Measurements from ENCODE around the gene HOMER2. TPM values are rescaled to one million over a fixed set of nuclear protein-coding genes. Genes with fewer than 3 reads are reported as not detected.
"Not testable (repeated sequence)": the region's sequence is repeated elsewhere in the genome, so short reads cannot be mapped to it uniquely, and the experiment has no call there.

HOMER2 gene
- total RNA-seq, 1 donor from 2014 or later = 16.4 TPM

DNA sequence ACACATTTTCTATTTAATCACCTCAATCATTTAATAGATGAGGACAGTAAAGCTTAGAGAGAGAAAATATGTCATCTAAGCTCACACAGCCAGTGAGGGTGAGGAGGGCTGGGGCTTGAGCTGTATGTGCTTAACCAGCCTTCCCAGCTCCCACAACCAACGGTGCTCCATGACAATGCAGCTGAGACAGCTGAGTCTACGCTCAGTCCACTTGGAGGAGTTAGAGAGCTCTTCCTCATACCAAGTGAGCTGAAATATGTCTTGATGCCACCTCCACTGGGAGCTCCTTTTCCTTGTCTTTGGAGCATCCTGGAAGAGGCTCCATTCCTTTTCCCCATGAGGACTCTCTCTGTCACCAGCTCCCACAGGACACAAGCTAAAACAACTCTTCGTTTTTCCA is 9.3 kb downstream of the HOMER2 start:
- no peaks in the 10 kb centered on the region for H3K36me3 ChIP-seq
- peak; percentile 11 for ATAC-seq

DNA sequence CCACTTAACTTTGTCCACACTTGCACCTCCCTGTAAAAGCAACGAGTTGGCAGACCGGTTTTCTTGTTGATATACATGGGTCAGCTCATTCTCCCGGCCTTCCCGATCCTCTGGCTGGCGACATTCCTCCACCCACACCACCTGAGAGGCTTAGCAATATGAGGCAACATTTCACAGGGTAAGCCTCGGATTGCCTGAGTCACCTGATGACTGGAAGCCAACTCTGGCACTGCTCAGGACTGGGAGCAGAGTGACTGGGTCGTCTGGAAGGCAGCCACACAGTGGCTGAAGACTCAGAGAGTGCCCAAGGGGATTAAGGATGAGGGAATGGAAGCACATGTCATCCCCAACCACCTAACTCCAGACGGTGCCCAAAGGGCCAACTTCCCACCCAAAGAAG is 9.8 kb downstream of the HOMER2 start:
- intact Hi-C loops (cut with DNase I) = no loop called here
- Histone ChIP-seq H3K27me3 (no peaks in the 10 kb centered on the region), H3K36me3 (no peaks in the 10 kb centered on the region), H3K4me1 (no peaks in the 10 kb centered on the region), H3K4me3 (no peak overlapping the region), H3K9me3 (no peaks in the 10 kb centered on the region), H3K27ac (no peak overlapping the region)
- peak; percentile 87 for DNase-seq
- ATAC-seq = peak; percentile 96
- no peak for TF ChIP-seq CTCF (IDR thresholded peaks at IDR 0.05)

More for the DNA sequence above, 9.3 kb downstream of the HOMER2 start:
- TF ChIP-seq CTCF (IDR thresholded peaks at IDR 0.05) = no peak
- Histone ChIP-seq H3K4me3 (no peak overlapping the region), H3K27ac (no peak overlapping the region), H3K27me3 (no peaks in the 10 kb centered on the region), H3K4me1 (no peaks in the 10 kb centered on the region), H3K9me3 (no peaks in the 10 kb centered on the region)
- DNase-seq = no peak
- intact Hi-C loops (cut with DNase I) = no loop called here

DNA sequence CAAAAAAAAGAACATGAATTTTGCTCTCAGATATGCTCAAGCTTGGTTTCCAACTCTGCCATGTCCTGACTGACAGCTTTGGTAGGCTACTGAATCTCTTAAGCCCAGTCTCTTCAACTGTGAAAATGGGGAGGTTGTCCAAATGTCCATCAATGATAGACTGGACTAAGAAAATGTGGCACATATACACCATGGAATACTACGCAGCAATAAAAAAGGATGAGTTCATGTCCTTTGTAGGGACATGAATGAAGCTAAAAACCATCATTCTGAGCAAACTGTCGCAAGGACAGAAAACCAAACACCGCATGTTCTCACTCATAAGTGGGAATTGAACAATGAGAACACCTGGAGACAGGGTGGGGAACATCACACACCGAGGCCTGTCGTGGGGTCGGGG is 12.8 kb downstream of the HOMER2 start:
- intact Hi-C loops (cut with DNase I); H3K4me3 ChIP-seq; H3K4me1 ChIP-seq; H3K27me3 ChIP-seq; DNase-seq; H3K27ac ChIP-seq; H3K9me3 ChIP-seq; H3K36me3 ChIP-seq; ATAC-seq: not testable (repeated sequence)

DNA sequence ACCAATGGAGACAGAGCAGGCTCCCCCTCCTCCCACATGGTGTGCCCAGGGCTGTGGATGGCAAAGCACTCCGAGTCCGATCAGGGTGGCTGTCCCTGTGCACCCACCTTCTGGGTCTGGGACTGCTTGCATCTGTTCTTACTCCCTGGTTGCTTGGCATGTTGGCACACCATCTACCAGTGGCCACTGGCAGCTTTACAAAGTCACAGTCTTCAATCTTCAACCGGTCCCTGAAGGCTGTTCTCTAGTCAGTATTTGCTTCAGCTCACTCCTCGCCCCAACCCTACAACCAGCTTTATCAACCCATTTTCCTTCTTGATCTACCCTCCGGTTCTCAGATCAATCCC is 14.8 kb downstream of the HOMER2 start:
- H3K9me3 ChIP-seq = no peaks in the 10 kb centered on the region
- H3K27me3 ChIP-seq = no peaks in the 10 kb centered on the region
- no peak overlapping the region for H3K27ac ChIP-seq
- intact Hi-C loops (cut with DNase I) = no loop called here
- H3K4me1 ChIP-seq = no peaks in the 10 kb centered on the region
- no peak overlapping the region for H3K4me3 ChIP-seq
- TF ChIP-seq CTCF (IDR thresholded peaks at IDR 0.05) = no peak
- no peak for ATAC-seq
- no peak for DNase-seq
- no peaks in the 10 kb centered on the region for H3K36me3 ChIP-seq

DNA sequence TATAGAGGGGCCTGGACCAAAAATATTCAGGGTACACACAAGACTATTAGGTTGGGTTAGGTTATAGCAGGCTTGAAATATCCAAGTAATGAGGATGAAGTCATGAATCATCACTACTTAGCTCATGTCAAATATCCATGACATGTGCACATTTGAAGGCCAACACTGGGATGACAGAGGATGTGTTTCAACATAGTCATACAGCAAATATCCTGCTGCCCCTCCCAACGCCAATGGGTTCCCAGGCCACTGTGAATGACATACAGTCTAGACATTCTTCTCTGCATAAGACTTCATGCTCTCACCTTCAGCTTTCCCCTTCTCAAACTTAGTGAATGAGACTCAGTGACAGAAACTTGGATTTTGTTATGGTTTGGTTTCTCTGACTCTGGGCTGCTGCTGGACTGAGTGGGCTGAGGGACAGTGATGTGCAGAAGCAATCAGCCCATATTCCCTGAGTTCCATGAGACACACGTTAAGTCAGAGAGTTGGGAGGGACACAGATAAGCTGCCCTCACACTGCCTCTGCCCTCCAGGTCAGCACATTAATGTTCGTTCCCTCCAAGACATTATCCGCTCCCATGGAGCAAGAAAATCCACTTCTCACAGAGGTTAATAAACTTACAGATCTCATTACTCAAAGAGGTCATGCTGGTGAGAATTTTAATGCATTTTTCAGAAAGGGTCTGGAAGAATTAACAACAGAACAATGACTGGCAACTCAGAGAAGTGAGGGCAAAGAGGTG is 15.4 kb downstream of the HOMER2 start:
- DNase-seq (no peak), ATAC-seq (no peak)
- H3K27me3 ChIP-seq = no peaks in the 10 kb centered on the region
- H3K4me1 ChIP-seq = no peaks in the 10 kb centered on the region
- TF ChIP-seq CTCF (IDR thresholded peaks at IDR 0.05) = no peak
- no peaks in the 10 kb centered on the region for H3K9me3 ChIP-seq
- no peaks in the 10 kb centered on the region for H3K36me3 ChIP-seq
- no peak overlapping the region for H3K27ac ChIP-seq
- intact Hi-C loops (cut with DNase I) = no loop called here
- H3K4me3 ChIP-seq = no peak overlapping the region

DNA sequence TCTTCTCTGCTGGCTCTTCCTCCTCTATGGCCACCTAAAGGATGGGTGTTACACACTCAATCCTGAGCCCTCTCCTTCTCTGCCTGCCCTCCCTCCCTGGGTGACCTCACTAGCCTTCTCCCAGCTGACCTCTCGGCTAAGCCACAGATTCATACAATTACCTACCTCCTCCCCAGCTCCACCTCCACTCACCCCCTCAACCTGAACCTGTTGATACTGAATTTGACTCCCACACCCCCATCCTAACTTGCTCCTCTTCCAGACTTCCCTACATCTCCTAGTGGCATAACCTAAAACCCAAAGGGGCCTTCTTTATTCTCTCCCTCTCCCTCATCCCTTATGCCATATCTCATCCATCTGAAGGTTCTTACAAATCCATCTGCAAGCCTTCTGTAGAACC is 17.1 kb downstream of the HOMER2 start:
- TF ChIP-seq CTCF (IDR thresholded peaks at IDR 0.05) = no peak
- no peaks in the 10 kb centered on the region for H3K36me3 ChIP-seq
- no peaks in the 10 kb centered on the region for H3K27me3 ChIP-seq
- no peaks in the 10 kb centered on the region for H3K4me1 ChIP-seq
- no peak overlapping the region for H3K4me3 ChIP-seq
- H3K27ac ChIP-seq = no peak overlapping the region
- DNase-seq (no peak), ATAC-seq (no peak)
- intact Hi-C loops (cut with DNase I) = no loop called here
- no peaks in the 10 kb centered on the region for H3K9me3 ChIP-seq

All from upper lobe of right lung (tissue), 1 donor.